GM19239 (cell line): ENCODE data around the gene ODF4.

ENCODE experiments used
- DNase-seq: peaks from one replicate; pipeline ENCODE4 v3.0.0; 2011; ENCODE audit warnings: low spot score; ENCODE audit not compliant: insufficient read length
- FAIRE-seq: peaks from 2 replicates; lab custom pipeline; 2011; peaks lifted over from hg19 to GRCh38; lab: Jason Lieb, UNC

The ODF4 gene

GRCh38 chr17:8339540-8339939, at the start of gene ODF4:
Gene ODF4 (plus strand): TSS chr17:8339840. CDS start chr17:8340052, 212 bp downstream.
- FAIRE-seq (no peak), DNase-seq (no peak)

- FAIRE-seq (no peak), DNase-seq (no peak)
Measured at GRCh38 chr17:8290043-8290442, 49.6 kb upstream of the ODF4 start.

GRCh38 chr17:8292639-8293395, 46.8 kb upstream of the ODF4 start:
- no peak for DNase-seq
- peak; percentile 76 for FAIRE-seq

GRCh38 chr17:8294361-8294760, 45.3 kb upstream of the ODF4 start:
- FAIRE-seq (no peak), DNase-seq (no peak)

GRCh38 chr17:8294814-8295316, 44.8 kb upstream of the ODF4 start:
- no peak for FAIRE-seq
- no peak for DNase-seq

- no peak for FAIRE-seq
- DNase-seq, result no peak
Measured at GRCh38 chr17:8300226-8300625, 39.4 kb upstream of the ODF4 start.

GRCh38 chr17:8300627-8301242, 38.9 kb upstream of the ODF4 start:
- DNase-seq, result peak; percentile 77
- peak; percentile 95 for FAIRE-seq

- FAIRE-seq (no peak), DNase-seq (no peak)
Measured at GRCh38 chr17:8310601-8311123, 29.0 kb upstream of the ODF4 start.

GRCh38 chr17:8311131-8311790, 28.4 kb upstream of the ODF4 start:
- FAIRE-seq (no peak), DNase-seq (no peak)

GRCh38 chr17:8312251-8312650, 27.4 kb upstream of the ODF4 start:
- DNase-seq (no peak), FAIRE-seq (no peak)

GRCh38 chr17:8312726-8313600, 26.7 kb upstream of the ODF4 start:
- FAIRE-seq, result no peak

GRCh38 chr17:8314797-8315763, 24.6 kb upstream of the ODF4 start:
- FAIRE-seq, result no peak
- DNase-seq, result no peak

More at GRCh38 chr17:8312726-8313600, 26.7 kb upstream of the ODF4 start:
- DNase-seq, result no peak

GRCh38 chr17:8315764-8316217, 23.8 kb upstream of the ODF4 start:
- no peak for DNase-seq
- no peak for FAIRE-seq

GRCh38 chr17:8318010-8318935, 21.4 kb upstream of the ODF4 start:
- DNase-seq (no peak), FAIRE-seq (no peak)

- FAIRE-seq (no peak), DNase-seq (no peak)
Measured at GRCh38 chr17:8320262-8320661, 19.4 kb upstream of the ODF4 start.

- DNase-seq, result no peak
- FAIRE-seq, result no peak
Measured at GRCh38 chr17:8320990-8321389, 18.6 kb upstream of the ODF4 start.

GRCh38 chr17:8322061-8322460, 17.6 kb upstream of the ODF4 start:
- FAIRE-seq (no peak), DNase-seq (no peak)

- DNase-seq (no peak), FAIRE-seq (no peak)
Measured at GRCh38 chr17:8324132-8324531, 15.5 kb upstream of the ODF4 start.
